Neural cell (in vitro differentiated cells): ENCODE results near the gene KIAA1958. TPM values are rescaled to one million over a fixed set of nuclear protein-coding genes. Genes with fewer than 3 reads are reported as not detected.

Experiments
- H2AFZ ChIP-seq: fragments of 200-600, 300-800 bp; sonication (generic), shearing (Covaris generic); 2 replicates; pipeline ENCODE4 v1.6.0; 2014; ENCODE audit warnings: low read depth, mild to moderate bottlenecking, antibody characterized with exemption, low read length, moderate library complexity
- H3F3A ChIP-seq: fragments of 200-600 bp; shearing (Covaris generic); 2 replicates; pipeline ENCODE4 v1.6.1; 2016; ENCODE audit warnings: mild to moderate bottlenecking, moderate library complexity, mixed read lengths, antibody characterized with exemption, low read length; ENCODE audit not compliant: insufficient read depth, poor library complexity, severe bottlenecking
- H3K27ac ChIP-seq: fragments of 200-600, 300-800 bp; sonication (generic), shearing (Covaris generic); 2 replicates; pipeline ENCODE4 v1.5.1; 2014; ENCODE audit warnings: mild to moderate bottlenecking, low read length, moderate library complexity
- H3K27me3 ChIP-seq: fragments of 300-800, 200-600 bp; sonication (generic), shearing (Covaris generic); 2 replicates; pipeline ENCODE4 v1.6.0; 2014; ENCODE audit warnings: mild to moderate bottlenecking, low read depth, low read length, moderate library complexity; ENCODE audit not compliant: insufficient read depth
- H3K36me3 ChIP-seq: fragments of 300-800, 200-600 bp; sonication (generic), shearing (Covaris generic); 2 replicates; pipeline ENCODE4 v1.5.1; 2014; ENCODE audit warnings: mild to moderate bottlenecking, antibody characterized with exemption, low read length, moderate library complexity; ENCODE audit not compliant: insufficient read depth
- H3K4me2 ChIP-seq: fragments of 300-800, 200-600 bp; sonication (generic), shearing (Covaris generic); 2 replicates; pipeline ENCODE4 v1.6.0; 2014; ENCODE audit warnings: mild to moderate bottlenecking, low read length
- H3K4me3 ChIP-seq: fragments of 300-800, 200-600 bp; sonication (generic), shearing (Covaris generic); 2 replicates; pipeline ENCODE4 v1.5.1; 2014; ENCODE audit warnings: mild to moderate bottlenecking, low read length, moderate library complexity
- H3K79me2 ChIP-seq: fragments of 200-600 bp; shearing (Covaris generic); replicated peaks from 2 replicates; pipeline ENCODE4 v1.6.0; 2014; ENCODE audit warnings: mild to moderate bottlenecking, low read length, moderate library complexity; ENCODE audit not compliant: insufficient read depth
- H3K9ac ChIP-seq: fragments of 300-800, 200-600 bp; sonication (generic), shearing (Covaris generic); 2 replicates; pipeline ENCODE4 v1.6.1; 2016; ENCODE audit warnings: mild to moderate bottlenecking, low read length, mixed read lengths
- H3K9me2 ChIP-seq: fragments of 200-600 bp; shearing (Covaris generic); 2 replicates; pipeline ENCODE4 v1.6.1; 2016; ENCODE audit warnings: mild to moderate bottlenecking, low read length, mixed read lengths; ENCODE audit not compliant: insufficient read depth
- H3K9me3 ChIP-seq: fragments of 200-600, 300-800 bp; sonication (generic), shearing (Covaris generic); 2 replicates; pipeline ENCODE4 v1.6.1; 2016; ENCODE audit warnings: mild to moderate bottlenecking, mixed run types, low read length, moderate library complexity, mixed read lengths
- H4K20me1 ChIP-seq: fragments of 200-600 bp; shearing (Covaris generic); 2 replicates; pipeline ENCODE4 v1.6.1; 2016; ENCODE audit warnings: mild to moderate bottlenecking, mixed run types; ENCODE audit not compliant: insufficient read depth
- EP300 ChIP-seq: fragments of 450-650 bp; conservative IDR thresholded peaks from 2 replicates; pipeline ENCODE4 v1.6.1; 2014; ENCODE audit warnings: antibody characterized with exemption, mild to moderate bottlenecking, moderate library complexity; ENCODE audit not compliant: poor library complexity, severe bottlenecking
- EZH2 ChIP-seq: fragments of 200-600, 300-800 bp; shearing (Covaris generic), sonication (generic); IDR thresholded peaks from 2 replicates; pipeline ENCODE4 v1.6.1; 2014; ENCODE audit warnings: antibody characterized with exemption, low read length, borderline replicate concordance, mild to moderate bottlenecking; ENCODE audit not compliant: insufficient read depth, poor library complexity, severe bottlenecking
- MXI1 ChIP-seq: fragments of 450-650 bp; conservative IDR thresholded peaks from 2 replicates; pipeline ENCODE4 v1.6.1; 2014; ENCODE audit warnings: antibody characterized with exemption, mild to moderate bottlenecking; ENCODE audit not compliant: poor library complexity, severe bottlenecking
- POLR2AphosphoS5 ChIP-seq: IDR thresholded peaks from 2 replicates; pipeline ENCODE4 v1.6.1; 2012
- RAD21 ChIP-seq: fragments of 450-650 bp; conservative IDR thresholded peaks from 2 replicates; pipeline ENCODE4 v1.6.1; 2014; ENCODE audit warnings: antibody characterized with exemption, mild to moderate bottlenecking, moderate library complexity
- SMC3 ChIP-seq: fragments of 450-650 bp; conservative IDR thresholded peaks from 2 replicates; pipeline ENCODE4 v1.6.1; 2014; ENCODE audit warnings: antibody characterized with exemption, mild to moderate bottlenecking, moderate library complexity; ENCODE audit not compliant: poor library complexity
- TAF1 ChIP-seq: IDR thresholded peaks from 2 replicates; pipeline ENCODE4 v1.6.1; 2012; ENCODE audit warnings: low read depth
- polyA plus RNA-seq: library from polyadenylated mRNA; depleted of rRNA; stranded (reverse); fragments of >200 nt; gene quantifications from 2 replicates; pipeline ENCODE4 v1.2.3, GENCODE V29; 2014
- TF ChIP-seq, protein P1 (sequence below): IDR thresholded peaks from 2 replicates; pipeline ENCODE4 v1.6.1; 2012; ENCODE audit warnings: borderline replicate concordance
- TF ChIP-seq, protein P2 (sequence below): fragments of 450-650 bp; IDR thresholded peaks from 2 replicates; pipeline ENCODE4 v1.5.1; 2014; ENCODE audit warnings: antibody characterized with exemption, mild to moderate bottlenecking, moderate library complexity; ENCODE audit not compliant: poor library complexity, severe bottlenecking

The KIAA1958 gene
- polyA plus RNA-seq, 1 donor from 2014 or later: 8.4 TPM

DNA sequence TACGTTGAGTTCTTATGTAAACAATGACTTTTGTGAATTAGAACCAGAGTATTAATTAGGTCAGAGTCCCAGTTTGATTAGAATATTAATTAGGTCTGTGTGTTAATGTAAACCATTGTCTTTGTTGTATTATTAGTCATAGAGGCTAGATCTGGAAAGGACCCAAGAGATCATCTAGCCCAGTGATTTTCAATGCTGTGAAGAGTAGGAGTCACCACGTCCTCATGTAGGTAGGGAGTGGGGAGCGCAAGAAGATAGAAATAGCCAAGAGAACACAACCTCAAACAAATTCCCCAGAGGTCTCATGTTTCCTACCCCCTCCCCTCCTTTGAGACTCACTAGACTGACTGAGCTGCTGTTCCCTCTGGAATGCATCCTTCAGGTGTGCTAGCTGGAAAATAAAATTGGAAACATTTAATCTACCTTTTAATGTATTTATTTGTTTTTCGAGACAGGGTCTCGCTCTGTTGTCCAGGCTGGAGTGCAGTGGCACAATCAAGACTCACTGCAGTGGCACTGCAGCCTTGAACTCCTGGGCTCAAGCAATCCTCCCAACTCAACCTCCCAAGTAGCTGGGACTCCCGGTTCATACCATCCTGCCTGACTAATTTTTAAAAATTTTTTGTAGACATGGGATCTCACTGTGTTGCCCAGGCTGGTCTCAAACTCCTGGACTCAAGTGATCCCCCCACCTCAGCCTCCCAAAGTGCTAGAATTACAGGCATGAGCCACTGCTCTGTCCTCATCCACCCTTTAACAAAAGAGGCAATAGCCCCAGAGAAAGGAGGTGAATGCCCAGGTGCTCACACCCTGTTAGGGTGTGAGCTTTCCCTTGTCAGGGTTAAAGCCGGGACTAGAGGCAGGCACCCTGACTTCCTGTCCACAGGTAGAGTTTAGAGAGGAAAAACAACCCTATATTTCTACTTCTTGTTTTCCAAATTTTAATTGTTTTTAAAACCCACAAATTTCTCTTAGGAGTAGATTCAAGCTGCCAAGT lies 138.4 kb downstream of the KIAA1958 start:
- H3K4me3 ChIP-seq: no peak overlapping the region
- no peaks in the 10 kb centered on the region for H3K79me2 ChIP-seq
- no peak overlapping the region for H3K4me2 ChIP-seq
- H3K27me3 ChIP-seq: no peaks in the 10 kb centered on the region
- H2AFZ ChIP-seq: no peak overlapping the region
- no peak overlapping the region for H3K27ac ChIP-seq
- no peaks in the 10 kb centered on the region for H3K9me3 ChIP-seq
- no peaks in the 10 kb centered on the region for H3K36me3 ChIP-seq
- no peaks in the 10 kb centered on the region for H4K20me1 ChIP-seq
- no peaks in the 10 kb centered on the region for H3K9me2 ChIP-seq
- no peaks in the 10 kb centered on the region for H3F3A ChIP-seq
- TF ChIP-seq POLR2AphosphoS5: no peak
- TF ChIP-seq EP300: no peak
- no peak for TF ChIP-seq MXI1
- TF ChIP-seq, protein P1, sequence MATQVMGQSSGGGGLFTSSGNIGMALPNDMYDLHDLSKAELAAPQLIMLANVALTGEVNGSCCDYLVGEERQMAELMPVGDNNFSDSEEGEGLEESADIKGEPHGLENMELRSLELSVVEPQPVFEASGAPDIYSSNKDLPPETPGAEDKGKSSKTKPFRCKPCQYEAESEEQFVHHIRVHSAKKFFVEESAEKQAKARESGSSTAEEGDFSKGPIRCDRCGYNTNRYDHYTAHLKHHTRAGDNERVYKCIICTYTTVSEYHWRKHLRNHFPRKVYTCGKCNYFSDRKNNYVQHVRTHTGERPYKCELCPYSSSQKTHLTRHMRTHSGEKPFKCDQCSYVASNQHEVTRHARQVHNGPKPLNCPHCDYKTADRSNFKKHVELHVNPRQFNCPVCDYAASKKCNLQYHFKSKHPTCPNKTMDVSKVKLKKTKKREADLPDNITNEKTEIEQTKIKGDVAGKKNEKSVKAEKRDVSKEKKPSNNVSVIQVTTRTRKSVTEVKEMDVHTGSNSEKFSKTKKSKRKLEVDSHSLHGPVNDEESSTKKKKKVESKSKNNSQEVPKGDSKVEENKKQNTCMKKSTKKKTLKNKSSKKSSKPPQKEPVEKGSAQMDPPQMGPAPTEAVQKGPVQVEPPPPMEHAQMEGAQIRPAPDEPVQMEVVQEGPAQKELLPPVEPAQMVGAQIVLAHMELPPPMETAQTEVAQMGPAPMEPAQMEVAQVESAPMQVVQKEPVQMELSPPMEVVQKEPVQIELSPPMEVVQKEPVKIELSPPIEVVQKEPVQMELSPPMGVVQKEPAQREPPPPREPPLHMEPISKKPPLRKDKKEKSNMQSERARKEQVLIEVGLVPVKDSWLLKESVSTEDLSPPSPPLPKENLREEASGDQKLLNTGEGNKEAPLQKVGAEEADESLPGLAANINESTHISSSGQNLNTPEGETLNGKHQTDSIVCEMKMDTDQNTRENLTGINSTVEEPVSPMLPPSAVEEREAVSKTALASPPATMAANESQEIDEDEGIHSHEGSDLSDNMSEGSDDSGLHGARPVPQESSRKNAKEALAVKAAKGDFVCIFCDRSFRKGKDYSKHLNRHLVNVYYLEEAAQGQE: no peak
- no peak for TF ChIP-seq SMC3
- no peak for TF ChIP-seq EZH2
- TF ChIP-seq, protein P2, sequence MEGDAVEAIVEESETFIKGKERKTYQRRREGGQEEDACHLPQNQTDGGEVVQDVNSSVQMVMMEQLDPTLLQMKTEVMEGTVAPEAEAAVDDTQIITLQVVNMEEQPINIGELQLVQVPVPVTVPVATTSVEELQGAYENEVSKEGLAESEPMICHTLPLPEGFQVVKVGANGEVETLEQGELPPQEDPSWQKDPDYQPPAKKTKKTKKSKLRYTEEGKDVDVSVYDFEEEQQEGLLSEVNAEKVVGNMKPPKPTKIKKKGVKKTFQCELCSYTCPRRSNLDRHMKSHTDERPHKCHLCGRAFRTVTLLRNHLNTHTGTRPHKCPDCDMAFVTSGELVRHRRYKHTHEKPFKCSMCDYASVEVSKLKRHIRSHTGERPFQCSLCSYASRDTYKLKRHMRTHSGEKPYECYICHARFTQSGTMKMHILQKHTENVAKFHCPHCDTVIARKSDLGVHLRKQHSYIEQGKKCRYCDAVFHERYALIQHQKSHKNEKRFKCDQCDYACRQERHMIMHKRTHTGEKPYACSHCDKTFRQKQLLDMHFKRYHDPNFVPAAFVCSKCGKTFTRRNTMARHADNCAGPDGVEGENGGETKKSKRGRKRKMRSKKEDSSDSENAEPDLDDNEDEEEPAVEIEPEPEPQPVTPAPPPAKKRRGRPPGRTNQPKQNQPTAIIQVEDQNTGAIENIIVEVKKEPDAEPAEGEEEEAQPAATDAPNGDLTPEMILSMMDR: no peak
- TF ChIP-seq RAD21: no peak
- TF ChIP-seq TAF1: no peak
- no peak overlapping the region for H3K9ac ChIP-seq

DNA sequence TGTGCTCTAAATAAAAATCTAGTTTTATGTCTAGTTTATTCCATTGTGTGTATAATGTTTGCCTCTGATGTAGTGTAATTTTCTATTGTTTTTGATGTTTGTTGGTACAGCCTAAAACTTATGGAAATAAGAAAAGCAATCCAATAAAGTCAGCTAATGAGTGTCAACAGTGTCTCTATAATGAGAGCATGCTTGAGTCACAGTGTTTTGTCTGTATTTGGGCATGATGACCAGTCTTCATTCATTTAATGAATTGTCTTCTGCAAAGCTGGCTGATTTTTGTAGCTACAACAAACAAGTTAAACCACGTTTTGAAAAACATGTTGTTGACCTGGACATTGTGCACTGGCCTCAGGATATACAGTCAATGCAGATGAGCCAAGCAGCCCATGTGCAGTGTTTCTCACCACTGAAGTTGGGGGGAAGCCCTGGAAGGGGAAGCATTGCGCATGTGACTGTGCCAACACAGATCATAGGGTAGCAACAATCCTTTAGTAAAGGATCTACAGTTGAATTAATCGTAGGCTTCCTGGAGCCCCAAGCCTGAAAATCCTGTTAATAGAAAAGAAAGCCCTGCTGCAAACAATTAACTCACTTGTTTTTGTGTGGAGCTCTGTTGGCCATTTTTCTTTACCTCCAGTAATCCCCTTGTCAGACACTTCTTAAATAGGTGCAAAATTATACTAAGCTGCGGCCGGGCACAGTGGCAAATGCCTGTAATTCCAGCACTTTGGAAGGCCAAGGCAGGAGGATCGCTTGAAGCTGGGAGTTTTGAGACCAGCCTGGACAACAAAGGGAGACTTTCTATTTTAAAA lies 143.3 kb downstream of the KIAA1958 start:
- Histone ChIP-seq H3F3A (no peaks in the 10 kb centered on the region), H3K4me3 (no peak overlapping the region), H3K36me3 (no peaks in the 10 kb centered on the region), H3K9ac (no peak overlapping the region), H3K9me2 (no peaks in the 10 kb centered on the region), H3K4me2 (no peak overlapping the region), H2AFZ (no peak overlapping the region), H3K27me3 (no peaks in the 10 kb centered on the region), H4K20me1 (no peaks in the 10 kb centered on the region), H3K27ac (no peak overlapping the region), H3K79me2 (peaks cover 6% of the 10 kb centered on the region), H3K9me3 (no peaks in the 10 kb centered on the region)
- TF ChIP-seq MXI1 (no peak), RAD21 (no peak), EP300 (no peak), SMC3 (no peak), TAF1 (no peak), EZH2 (no peak)
- TF ChIP-seq, protein P2: no peak
